ENCODE results near the gene CAMTA1.

- TF ChIP-seq EP300 (IDR thresholded peaks at IDR 0.05): no peak
- TF ChIP-seq, protein P1, sequence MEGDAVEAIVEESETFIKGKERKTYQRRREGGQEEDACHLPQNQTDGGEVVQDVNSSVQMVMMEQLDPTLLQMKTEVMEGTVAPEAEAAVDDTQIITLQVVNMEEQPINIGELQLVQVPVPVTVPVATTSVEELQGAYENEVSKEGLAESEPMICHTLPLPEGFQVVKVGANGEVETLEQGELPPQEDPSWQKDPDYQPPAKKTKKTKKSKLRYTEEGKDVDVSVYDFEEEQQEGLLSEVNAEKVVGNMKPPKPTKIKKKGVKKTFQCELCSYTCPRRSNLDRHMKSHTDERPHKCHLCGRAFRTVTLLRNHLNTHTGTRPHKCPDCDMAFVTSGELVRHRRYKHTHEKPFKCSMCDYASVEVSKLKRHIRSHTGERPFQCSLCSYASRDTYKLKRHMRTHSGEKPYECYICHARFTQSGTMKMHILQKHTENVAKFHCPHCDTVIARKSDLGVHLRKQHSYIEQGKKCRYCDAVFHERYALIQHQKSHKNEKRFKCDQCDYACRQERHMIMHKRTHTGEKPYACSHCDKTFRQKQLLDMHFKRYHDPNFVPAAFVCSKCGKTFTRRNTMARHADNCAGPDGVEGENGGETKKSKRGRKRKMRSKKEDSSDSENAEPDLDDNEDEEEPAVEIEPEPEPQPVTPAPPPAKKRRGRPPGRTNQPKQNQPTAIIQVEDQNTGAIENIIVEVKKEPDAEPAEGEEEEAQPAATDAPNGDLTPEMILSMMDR (IDR thresholded peaks at IDR 0.05): no peak
- TF ChIP-seq POLR2AphosphoS5 (IDR thresholded peaks at IDR 0.05): no peak
These were observed 336.4 kb downstream of the CAMTA1 start for GRCh38 chr1:7121622-7121988.

All from stomach (tissue), 4 donors.